Measurements from ENCODE around the gene DPM3. TPM values are rescaled to one million over a fixed set of nuclear protein-coding genes. Genes with fewer than 3 reads are reported as not detected.

Gene DPM3
- total and polyA plus RNA-seq, 2 donors (not counting 1 experiment from before 2014, with no cell fraction given): 39.9 to 97.3 TPM

GRCh38 chr1:155188268-155188667 is 47.9 kb upstream of the DPM3 start:
- no peaks in the 10 kb centered on the region for H3K36me3 ChIP-seq (replicated peaks in 1 of 2; ENCODE audit: control extremely low read depth in 1 of 2, control insufficient read depth in 1 of 2, extremely low read depth in 1 of 2, insufficient read depth in 2 of 2, low read length in 1 of 2)
- POLR2A ChIA-PET: no interaction called here
- no peak overlapping the region for H2AFZ ChIP-seq (ENCODE audit: insufficient read depth, low read depth, low read length, poor library complexity, severe bottlenecking)
- H4K20me1 ChIP-seq (ENCODE audit: control insufficient read depth, insufficient read depth, low read length, poor library complexity, severe bottlenecking): no peaks in the 10 kb centered on the region
- Mint-ChIP-seq H3K27ac (peak overlapping the region; percentile 51), H3K27me3 (no peaks in the 10 kb centered on the region), H3K9me3 (ENCODE audit: insufficient read depth) (no peaks in the 10 kb centered on the region), H3K4me3 (no peak overlapping the region), H3K4me1 (peaks cover 37% of the 10 kb centered on the region)
- H3K4me1 ChIP-seq (ENCODE audit: control insufficient read depth in 2 of 2, insufficient read depth in 2 of 2, low read length in 2 of 2): peaks cover 23 to 40% of the 10 kb centered on the region in 2 donors
- H3K79me2 ChIP-seq (ENCODE audit: control insufficient read depth, insufficient read depth, low read length): no peaks in the 10 kb centered on the region
- no peak overlapping the region for H3K4me3 ChIP-seq (ENCODE audit: control extremely low read depth in 1 of 5, extremely low read depth in 1 of 5, insufficient read depth in 1 of 5, low read depth in 2 of 5, low read length in 4 of 5)
- H3K9me3 ChIP-seq (ENCODE audit: control extremely low read depth in 1 of 3, control insufficient read depth in 2 of 3, insufficient read depth in 1 of 3, low read length in 2 of 3): no peaks in the 10 kb centered on the region
- CTCF ChIA-PET: interaction anchor here (1.8 kb wide), 1 partner anchor 14 kb away, joined by 4 read pairs; no protein-coding TSS in a partner anchor
- no peak overlapping the region for H3K27ac ChIP-seq (ENCODE audit: low read length in 2 of 2)
- no peak overlapping the region for H3K4me2 ChIP-seq (replicated peaks; ENCODE audit: low read depth, low read length, poor library complexity, severe bottlenecking)
- H3K9ac ChIP-seq (ENCODE audit: low read length): no peak overlapping the region
- peaks cover 0 to 4% (median 0%) of the 10 kb centered on the region in 4 experiments for H3K27me3 ChIP-seq (replicated peaks in 1 of 4; ENCODE audit: control extremely low read depth in 1 of 4, control insufficient read depth in 3 of 4, insufficient read depth in 4 of 4, low read length in 3 of 4)
- intact Hi-C loops (cut with micrococcal nuclease): no loop called here
- 97% methylated on average over 5 of the region's 14 CpGs for WGBS (ENCODE audit: insufficient coverage)
- ATAC-seq (ENCODE audit: low read depth) (no peak), DNase-seq (no peak)
- TF ChIP-seq EZH2 (IDR thresholded peaks at IDR 0.05; ENCODE audit: borderline replicate concordance, insufficient read depth, low read depth, low read length, poor library complexity, severe bottlenecking): no peak
- no peak for TF ChIP-seq CTCF (IDR thresholded peaks at IDR 0.05)

- CTCF ChIA-PET: interaction anchor here (1.8 kb wide), 1 partner anchor 13 kb away, joined by 4 read pairs; no protein-coding TSS in a partner anchor
- no peaks in the 10 kb centered on the region for H3K27me3 Mint-ChIP-seq
- H3K4me3 Mint-ChIP-seq: no peak overlapping the region
- POLR2A ChIA-PET: no interaction called here
- Histone ChIP-seq H3K9ac (ENCODE audit: low read length) (no peak overlapping the region), H3K4me1 (ENCODE audit: control insufficient read depth in 2 of 2, insufficient read depth in 2 of 2, low read length in 2 of 2) (peaks cover 18 to 33% of the 10 kb centered on the region in 2 donors), H3K27me3 (replicated peaks in 1 of 4; ENCODE audit: control extremely low read depth in 1 of 4, control insufficient read depth in 3 of 4, insufficient read depth in 4 of 4, low read length in 3 of 4) (no peaks in the 10 kb centered on the region), H3K79me2 (ENCODE audit: control insufficient read depth, insufficient read depth, low read length) (no peaks in the 10 kb centered on the region), H3K36me3 (replicated peaks in 1 of 2; ENCODE audit: control extremely low read depth in 1 of 2, control insufficient read depth in 1 of 2, extremely low read depth in 1 of 2, insufficient read depth in 2 of 2, low read length in 1 of 2) (no peaks in the 10 kb centered on the region), H3K4me3 (ENCODE audit: control extremely low read depth in 1 of 5, extremely low read depth in 1 of 5, insufficient read depth in 1 of 5, low read depth in 2 of 5, low read length in 4 of 5) (no peak overlapping the region), H2AFZ (ENCODE audit: insufficient read depth, low read depth, low read length, poor library complexity, severe bottlenecking) (no peak overlapping the region), H3K27ac (ENCODE audit: low read length in 2 of 2) (no peak overlapping the region), H4K20me1 (ENCODE audit: control insufficient read depth, insufficient read depth, low read length, poor library complexity, severe bottlenecking) (no peaks in the 10 kb centered on the region), H3K4me2 (replicated peaks; ENCODE audit: low read depth, low read length, poor library complexity, severe bottlenecking) (no peak overlapping the region), H3K9me3 (ENCODE audit: control extremely low read depth in 1 of 3, control insufficient read depth in 2 of 3, insufficient read depth in 1 of 3, low read length in 2 of 3) (no peaks in the 10 kb centered on the region)
- TF ChIP-seq CTCF (IDR thresholded peaks at IDR 0.05) (no peak), EZH2 (IDR thresholded peaks at IDR 0.05; ENCODE audit: borderline replicate concordance, insufficient read depth, low read depth, low read length, poor library complexity, severe bottlenecking) (no peak)
- peaks cover 33% of the 10 kb centered on the region for H3K4me1 Mint-ChIP-seq
- H3K27ac Mint-ChIP-seq: no peak overlapping the region
- 85% methylated on average over 16 of the region's 16 CpGs for WGBS (ENCODE audit: insufficient coverage)
- ATAC-seq (ENCODE audit: low read depth) (no peak), DNase-seq (no peak)
- H3K9me3 Mint-ChIP-seq (ENCODE audit: insufficient read depth): no peaks in the 10 kb centered on the region
- intact Hi-C loops (cut with micrococcal nuclease): no loop called here
These were observed 47.1 kb upstream of the DPM3 start for GRCh38 chr1:155187456-155187891.

Measured in B cell (primary cell).